ENCODE data around the gene USP12.

USP12 gene

DNA sequence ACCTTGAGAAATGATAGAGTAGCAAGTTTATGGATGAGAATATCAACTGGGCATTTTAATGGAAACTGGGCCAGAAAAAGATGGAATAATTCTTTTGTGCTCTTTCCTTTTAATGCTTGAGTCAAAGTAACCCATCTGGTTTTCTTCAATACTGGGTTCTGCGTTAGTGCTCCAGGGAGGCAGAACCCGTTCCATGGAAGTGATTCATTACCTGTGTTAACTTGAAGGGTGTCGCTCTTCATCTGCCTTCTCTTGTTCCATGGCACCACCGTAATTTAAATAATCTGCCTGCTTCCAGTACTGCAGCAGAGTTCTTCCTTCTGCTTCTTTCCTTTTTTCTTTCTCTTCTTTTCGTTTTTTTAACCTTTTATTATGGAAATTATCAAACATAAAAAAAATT, 14.7 kb upstream of the USP12 start:
- in situ Hi-C loops (cut with MboI; ENCODE audit: low sequenced_read_pairs): no loop called here

DNA sequence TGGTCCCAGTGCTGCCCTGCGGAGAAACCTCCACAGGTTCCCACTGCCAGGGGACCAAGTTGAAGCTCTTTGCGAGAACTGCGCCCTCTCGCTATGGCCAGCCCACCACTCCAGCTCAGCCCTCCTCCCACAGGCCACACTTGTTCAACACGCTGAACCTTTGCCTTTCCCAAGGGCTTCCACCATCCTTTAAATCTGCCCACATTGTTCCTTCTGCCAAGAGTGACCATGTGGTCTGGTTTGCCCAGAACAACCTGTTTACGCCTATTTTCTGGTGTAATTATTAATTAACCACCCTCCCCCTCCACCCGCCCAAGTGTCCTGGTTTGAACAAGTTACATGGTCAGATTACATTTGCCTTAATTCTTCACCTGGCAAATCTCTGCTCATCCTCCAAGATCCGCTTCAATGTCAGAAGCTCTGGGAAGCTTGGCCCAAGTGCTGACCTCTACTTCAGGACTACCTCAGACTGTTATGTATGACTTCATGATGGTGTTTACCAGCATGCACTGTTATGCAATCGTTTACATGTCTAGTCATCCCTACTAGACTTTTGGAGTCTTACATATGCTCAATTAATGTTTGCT, 12.0 kb upstream of the USP12 start:
- in situ Hi-C loops (cut with MboI; ENCODE audit: low sequenced_read_pairs): no loop called here

GRCh38 chr13:27182844-27183497, 11.4 kb upstream of the USP12 start:
- in situ Hi-C loops (cut with MboI; ENCODE audit: low sequenced_read_pairs): no loop called here

- in situ Hi-C loops (cut with MboI; ENCODE audit: low sequenced_read_pairs): no loop called here
Measured at GRCh38 chr13:27182054-27182453, 10.4 kb upstream of the USP12 start.

DNA sequence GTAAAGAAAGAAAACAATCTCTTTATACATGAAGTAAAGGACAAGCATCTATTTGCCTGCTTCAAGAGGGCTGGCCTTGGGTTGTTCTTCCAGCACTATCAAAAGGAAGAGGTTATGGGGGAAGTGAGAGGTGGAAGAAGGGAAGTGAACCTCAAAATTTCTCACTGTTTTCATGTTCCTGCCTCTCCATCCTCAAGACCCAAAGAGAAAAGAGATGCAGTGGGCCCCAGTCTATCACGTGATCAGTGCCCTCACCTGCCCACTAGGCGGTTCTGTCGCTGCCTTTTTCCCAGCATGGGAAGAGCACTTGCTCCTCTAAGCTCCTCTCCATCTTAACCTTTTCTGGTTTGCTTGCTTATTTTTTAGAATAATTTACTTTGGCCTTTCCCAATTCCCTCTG, 6.2 kb upstream of the USP12 start:
- in situ Hi-C loops (cut with MboI; ENCODE audit: low sequenced_read_pairs): no loop called here

GRCh38 chr13:27176470-27177410, 5.1 kb upstream of the USP12 start:
- in situ Hi-C loops (cut with MboI; ENCODE audit: low sequenced_read_pairs): no loop called here

GRCh38 chr13:27174766-27175455, 3.3 kb upstream of the USP12 start:
- in situ Hi-C loops (cut with MboI; ENCODE audit: low sequenced_read_pairs): no loop called here

DNA sequence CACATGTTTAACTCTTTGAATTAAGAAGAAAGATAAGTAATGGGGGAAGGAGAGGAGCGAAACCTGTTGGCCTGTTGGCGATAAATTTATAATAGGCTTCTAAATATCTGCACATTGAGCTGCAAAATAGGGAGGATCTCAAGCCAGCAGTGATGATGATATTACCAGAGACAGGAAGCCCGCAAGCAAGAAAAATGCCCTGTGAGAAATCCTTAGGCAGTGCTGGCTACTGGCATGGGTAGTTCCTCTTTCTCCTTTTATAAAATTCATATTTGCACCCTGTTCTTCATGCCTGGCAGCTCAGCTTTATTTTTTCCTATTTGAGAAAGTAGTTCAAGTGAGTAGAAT, 858 bp upstream of the USP12 start:
- in situ Hi-C loops (cut with MboI; ENCODE audit: low sequenced_read_pairs): no loop called here

- in situ Hi-C loops (cut with MboI; ENCODE audit: low sequenced_read_pairs): no loop called here
Measured at GRCh38 chr13:27171827-27172494, 350 bp upstream of the USP12 start.

- in situ Hi-C loops (cut with MboI; ENCODE audit: low sequenced_read_pairs): no loop called here
Measured at GRCh38 chr13:27170516-27171243, 931 bp downstream of the USP12 start.

GRCh38 chr13:27170221-27170515, 1.4 kb downstream of the USP12 start:
- in situ Hi-C loops (cut with MboI; ENCODE audit: low sequenced_read_pairs): no loop called here

DNA sequence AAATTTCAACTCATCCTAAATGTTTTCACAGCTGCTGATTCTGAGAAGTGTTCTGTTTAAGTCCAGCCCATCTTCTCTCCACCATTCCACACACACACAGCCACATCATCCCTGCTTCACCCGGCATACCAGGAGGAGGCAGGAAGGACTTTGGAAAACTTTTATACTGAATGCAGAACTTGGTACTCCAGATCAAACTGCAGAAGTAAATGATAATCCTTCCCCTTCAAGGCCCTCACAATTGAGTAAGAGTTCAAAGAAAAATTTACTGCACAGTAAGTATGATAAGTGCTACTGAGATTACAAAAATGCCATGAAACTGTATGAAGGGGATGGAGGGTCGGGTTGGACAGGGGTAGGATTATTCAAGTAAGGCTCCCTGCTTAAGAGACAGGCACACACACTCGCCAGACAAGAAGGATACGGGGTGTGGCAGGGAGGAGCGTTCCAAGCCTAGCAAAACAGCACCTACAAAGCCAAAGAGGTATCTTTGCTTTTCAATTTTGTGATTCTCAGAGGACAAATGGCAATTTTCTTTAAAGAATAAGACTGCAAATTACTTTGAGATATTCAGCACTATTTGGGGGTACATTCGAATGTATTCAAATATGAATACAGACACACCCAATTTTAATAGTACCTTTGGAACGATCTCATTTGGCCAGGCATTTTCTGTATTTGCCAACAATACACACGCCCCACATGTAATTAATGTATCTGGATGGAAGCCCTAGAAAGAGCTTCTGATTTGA, 2.5 kb downstream of the USP12 start:
- in situ Hi-C loops (cut with MboI; ENCODE audit: low sequenced_read_pairs): no loop called here

GRCh38 chr13:27168086-27168485, 3.5 kb downstream of the USP12 start:
- in situ Hi-C loops (cut with MboI; ENCODE audit: low sequenced_read_pairs): no loop called here

- in situ Hi-C loops (cut with MboI; ENCODE audit: low sequenced_read_pairs): no loop called here
Measured at GRCh38 chr13:27166313-27166712, 5.3 kb downstream of the USP12 start.

GRCh38 chr13:27161980-27162379, 9.6 kb downstream of the USP12 start:
- in situ Hi-C loops (cut with MboI; ENCODE audit: low sequenced_read_pairs): no loop called here

DNA sequence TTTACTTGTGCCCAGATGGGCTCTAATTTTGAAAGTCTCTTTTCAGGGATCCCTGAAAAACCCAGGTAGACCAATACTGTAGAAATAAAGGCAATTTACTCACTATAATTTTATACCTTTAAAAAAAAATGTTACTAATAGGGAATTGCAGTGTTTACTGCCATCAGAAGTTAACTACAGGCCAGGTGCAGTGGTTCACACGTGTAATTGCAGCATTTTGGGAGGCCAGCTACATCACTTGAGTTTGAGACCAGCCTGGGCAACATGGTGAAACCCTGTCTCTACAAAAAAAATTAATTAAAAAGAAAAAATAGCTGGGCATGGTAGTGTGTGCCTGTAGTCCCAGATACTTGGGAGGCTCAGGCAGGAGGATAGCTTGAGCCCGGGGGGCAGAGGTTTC, 10.2 kb downstream of the USP12 start:
- in situ Hi-C loops (cut with MboI; ENCODE audit: low sequenced_read_pairs): no loop called here

DNA sequence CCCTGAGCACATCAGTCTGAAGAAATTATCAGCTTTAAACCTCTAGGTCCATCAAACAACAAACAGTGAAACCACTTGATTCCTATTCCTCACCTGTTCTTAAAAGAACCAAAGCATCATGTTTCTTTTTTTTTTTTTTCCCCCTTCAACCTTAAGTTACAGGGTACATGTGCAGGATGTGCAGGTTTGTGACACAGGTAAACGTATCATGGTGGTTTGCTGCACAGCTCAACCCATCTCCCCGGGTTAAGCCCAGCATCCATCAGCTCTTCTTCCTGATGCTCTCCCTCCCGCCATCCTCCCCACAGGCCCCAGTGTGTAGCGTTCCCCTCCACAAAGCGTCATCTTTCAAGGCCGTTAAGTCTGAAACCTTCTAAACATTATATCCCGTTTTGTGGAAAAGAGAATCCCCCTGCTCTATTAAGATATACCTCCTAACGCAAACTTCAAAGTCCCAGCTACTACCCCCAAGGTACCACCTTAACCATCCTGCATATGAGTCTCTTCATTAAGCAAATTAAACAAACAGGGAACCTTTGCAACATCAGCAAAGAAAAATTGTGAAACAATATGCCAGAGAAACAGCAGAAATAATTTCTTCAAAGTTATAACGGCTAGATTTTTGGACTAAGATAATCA, 10.8 kb downstream of the USP12 start:
- in situ Hi-C loops (cut with MboI; ENCODE audit: low sequenced_read_pairs): no loop called here

- in situ Hi-C loops (cut with MboI; ENCODE audit: low sequenced_read_pairs): no loop called here
Measured at GRCh38 chr13:27159806-27160563, 11.6 kb downstream of the USP12 start.

DNA sequence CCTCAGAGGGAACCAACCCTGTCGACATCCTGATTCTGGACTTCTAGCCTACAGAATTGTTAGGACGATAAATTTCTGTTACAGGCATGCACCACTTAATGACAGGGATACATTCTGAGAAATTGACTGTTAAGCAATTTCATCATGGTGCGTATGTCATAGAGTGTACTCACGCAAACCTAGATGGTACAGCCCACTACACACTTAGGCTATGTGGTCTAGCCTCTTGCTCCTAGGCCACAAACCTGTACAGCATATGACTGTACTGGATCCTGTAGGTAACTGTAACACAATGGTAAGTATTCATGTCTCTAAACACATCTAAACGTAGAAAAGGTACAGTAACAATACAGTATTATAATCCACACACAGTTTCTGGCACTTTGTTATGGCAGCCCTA, 13.3 kb downstream of the USP12 start:
- in situ Hi-C loops (cut with MboI; ENCODE audit: low sequenced_read_pairs): no loop called here
